Stimulated activated CD8-positive, alpha-beta memory T cell treated with anti-CD3 and anti-CD28 coated beads, Interleukin-7, amount 100 ng/mL, for 1 hour (primary cell): ENCODE results near the gene CSF1.
"Not testable (repeated sequence)": the region's sequence is repeated elsewhere in the genome, so short reads cannot be mapped to it uniquely, and the experiment has no call there.

Experiments used
- DNase-seq, 2 donors: peaks; one replicate each; pipeline ENCODE4 v3.0.0-alpha.2; 2020; ENCODE audit warnings: low read depth in 2 of 2

Gene CSF1

GRCh38 chr1:109919303-109919702 lies 8.7 kb downstream of the CSF1 start:
- DNase-seq = no peak

GRCh38 chr1:109920391-109920790 lies 9.7 kb downstream of the CSF1 start:
- not testable (repeated sequence) for DNase-seq

DNA sequence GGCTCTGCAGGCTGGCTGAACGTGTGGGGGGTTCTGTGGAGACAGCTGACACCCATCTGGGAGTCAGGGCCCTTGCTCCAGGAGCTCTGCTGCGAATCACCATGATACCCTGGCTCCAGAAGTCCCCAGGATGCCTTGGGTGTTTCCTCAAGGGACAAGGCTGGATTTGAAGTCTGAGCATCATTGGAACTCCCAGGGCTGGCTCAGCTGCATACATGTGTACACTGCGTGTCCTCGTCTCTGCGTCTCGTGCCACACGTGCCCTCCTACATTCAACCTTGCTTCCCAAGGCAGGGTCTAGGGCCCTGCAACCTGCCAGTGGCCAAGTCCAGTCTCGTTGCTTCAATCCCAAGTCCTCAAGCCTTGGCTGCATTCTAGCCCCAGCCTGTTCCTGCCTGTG lies 11.7 kb downstream of the CSF1 start:
- no peak for DNase-seq

DNA sequence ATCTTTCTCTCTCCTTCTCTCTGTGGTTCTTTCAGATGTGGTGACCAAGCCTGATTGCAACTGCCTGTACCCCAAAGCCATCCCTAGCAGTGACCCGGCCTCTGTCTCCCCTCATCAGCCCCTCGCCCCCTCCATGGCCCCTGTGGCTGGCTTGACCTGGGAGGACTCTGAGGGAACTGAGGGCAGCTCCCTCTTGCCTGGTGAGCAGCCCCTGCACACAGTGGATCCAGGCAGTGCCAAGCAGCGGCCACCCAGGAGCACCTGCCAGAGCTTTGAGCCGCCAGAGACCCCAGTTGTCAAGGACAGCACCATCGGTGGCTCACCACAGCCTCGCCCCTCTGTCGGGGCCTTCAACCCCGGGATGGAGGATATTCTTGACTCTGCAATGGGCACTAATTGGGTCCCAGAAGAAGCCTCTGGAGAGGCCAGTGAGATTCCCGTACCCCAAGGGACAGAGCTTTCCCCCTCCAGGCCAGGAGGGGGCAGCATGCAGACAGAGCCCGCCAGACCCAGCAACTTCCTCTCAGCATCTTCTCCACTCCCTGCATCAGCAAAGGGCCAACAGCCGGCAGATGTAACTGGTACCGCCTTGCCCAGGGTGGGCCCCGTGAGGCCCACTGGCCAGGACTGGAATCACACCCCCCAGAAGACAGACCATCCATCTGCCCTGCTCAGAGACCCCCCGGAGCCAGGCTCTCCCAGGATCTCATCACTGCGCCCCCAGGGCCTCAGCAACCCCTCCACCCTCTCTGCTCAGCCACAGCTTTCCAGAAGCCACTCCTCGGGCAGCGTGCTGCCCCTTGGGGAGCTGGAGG lies 12.7 kb downstream of the CSF1 start:
- DNase-seq = no peak

DNA sequence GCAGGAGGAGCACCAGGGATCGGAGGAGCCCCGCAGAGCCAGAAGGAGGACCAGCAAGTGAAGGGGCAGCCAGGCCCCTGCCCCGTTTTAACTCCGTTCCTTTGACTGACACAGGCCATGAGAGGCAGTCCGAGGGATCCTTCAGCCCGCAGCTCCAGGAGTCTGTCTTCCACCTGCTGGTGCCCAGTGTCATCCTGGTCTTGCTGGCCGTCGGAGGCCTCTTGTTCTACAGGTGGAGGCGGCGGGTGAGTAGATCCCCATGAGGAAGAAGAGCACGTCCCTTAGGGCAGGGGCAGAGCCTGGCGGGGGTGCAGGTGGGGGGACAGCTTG lies 13.3 kb downstream of the CSF1 start:
- no peak for DNase-seq

GRCh38 chr1:109924316-109924715 lies 13.7 kb downstream of the CSF1 start:
- DNase-seq = no peak

GRCh38 chr1:109925159-109925990 lies 14.7 kb downstream of the CSF1 start:
- no peak for DNase-seq

DNA sequence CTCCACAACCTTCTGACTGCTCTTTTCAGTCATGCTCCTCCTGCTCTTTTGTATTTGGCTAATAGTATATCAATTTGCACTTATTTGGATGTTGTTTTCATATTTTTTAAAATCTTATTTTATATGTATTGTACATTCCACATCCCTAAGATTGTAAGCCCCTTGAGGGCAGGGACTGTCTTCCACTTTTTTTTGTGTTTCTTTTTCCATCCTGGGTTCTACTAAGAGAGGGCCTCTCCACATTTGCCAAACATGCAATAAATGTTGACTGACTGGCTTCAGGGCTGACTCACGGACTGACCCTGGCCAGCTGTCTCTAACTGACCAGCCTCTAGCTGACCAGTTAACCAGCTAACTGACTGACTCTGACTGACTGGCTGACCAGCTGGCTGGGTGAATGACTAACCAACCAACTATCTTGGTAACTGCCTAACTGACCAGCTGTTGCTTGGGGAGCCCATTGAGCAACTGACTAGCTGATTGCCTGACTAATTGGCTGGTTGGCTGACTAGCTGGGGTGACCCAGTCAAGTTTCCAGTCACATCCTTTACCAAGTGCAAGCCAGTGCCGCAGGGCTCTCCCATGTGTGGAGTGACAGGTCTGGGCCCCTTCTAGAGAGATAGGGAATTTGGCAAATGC lies 16.1 kb downstream of the CSF1 start:
- DNase-seq = no peak

DNA sequence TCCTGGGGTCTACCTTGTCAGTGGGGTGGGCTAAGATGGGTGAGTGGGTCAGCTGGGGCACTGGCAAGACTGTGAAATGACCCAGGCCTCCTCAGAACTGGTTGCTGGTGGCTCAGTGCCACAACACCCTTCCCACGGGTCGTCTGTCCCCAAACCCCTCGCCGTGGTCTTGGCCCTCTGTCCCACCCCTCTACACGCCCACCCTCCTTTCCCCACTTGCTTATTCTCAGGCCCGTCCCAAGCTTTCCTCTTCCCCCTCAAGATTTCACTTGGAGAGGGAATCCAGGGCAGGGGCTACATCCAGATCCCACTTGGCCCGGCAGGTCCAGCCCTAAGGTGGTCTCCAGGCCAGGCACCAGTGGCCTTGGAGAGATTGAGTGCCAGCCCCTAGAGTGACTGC lies 16.7 kb downstream of the CSF1 start:
- DNase-seq = no peak

- no peak for DNase-seq
These were observed 17.3 kb downstream of the CSF1 start for GRCh38 chr1:109927911-109928321.

DNA sequence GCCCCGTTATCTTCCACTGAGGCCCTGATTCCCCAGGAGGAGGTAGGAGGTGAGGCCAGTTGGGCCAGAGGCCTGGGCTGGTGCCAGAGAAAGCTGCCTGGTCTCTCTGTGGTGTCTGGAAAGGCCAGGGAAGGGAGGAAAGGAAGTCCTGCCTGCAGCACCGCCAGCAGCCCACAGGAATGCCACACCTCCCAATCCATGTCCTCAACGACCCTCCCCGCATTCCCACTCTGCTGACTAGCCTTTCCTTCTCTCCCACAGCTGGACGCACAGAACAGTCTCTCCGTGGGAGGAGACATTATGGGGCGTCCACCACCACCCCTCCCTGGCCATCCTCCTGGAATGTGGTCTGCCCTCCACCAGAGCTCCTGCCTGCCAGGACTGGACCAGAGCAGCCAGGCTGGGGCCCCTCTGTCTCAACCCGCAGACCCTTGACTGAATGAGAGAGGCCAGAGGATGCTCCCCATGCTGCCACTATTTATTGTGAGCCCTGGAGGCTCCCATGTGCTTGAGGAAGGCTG lies 18.0 kb downstream of the CSF1 start:
- DNase-seq = no peak

DNA sequence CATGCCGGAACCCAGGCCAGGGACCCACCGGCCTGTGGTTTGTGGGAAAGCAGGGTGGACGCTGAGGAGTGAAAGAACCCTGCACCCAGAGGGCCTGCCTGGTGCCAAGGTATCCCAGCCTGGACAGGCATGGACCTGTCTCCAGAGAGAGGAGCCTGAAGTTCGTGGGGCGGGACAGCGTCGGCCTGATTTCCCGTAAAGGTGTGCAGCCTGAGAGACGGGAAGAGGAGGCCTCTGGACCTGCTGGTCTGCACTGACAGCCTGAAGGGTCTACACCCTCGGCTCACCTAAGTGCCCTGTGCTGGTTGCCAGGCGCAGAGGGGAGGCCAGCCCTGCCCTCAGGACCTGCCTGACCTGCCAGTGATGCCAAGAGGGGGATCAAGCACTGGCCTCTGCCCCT lies 18.5 kb downstream of the CSF1 start:
- DNase-seq = no peak

- no peak for DNase-seq
These were observed 19.1 kb downstream of the CSF1 start for GRCh38 chr1:109929588-109930251.

DNA sequence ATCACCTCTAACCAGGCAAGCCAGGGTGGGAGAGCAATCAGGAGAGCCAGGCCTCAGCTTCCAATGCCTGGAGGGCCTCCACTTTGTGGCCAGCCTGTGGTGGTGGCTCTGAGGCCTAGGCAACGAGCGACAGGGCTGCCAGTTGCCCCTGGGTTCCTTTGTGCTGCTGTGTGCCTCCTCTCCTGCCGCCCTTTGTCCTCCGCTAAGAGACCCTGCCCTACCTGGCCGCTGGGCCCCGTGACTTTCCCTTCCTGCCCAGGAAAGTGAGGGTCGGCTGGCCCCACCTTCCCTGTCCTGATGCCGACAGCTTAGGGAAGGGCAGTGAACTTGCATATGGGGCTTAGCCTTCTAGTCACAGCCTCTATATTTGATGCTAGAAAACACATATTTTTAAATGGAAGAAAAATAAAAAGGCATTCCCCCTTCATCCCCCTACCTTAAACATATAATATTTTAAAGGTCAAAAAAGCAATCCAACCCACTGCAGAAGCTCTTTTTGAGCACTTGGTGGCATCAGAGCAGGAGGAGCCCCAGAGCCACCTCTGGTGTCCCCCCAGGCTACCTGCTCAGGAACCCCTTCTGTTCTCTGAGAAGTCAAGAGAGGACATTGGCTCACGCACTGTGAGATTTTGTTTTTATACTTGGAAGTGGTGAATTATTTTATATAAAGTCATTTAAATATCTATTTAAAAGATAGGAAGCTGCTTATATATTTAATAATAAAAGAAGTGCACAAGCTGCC lies 19.8 kb downstream of the CSF1 start:
- no peak for DNase-seq

DNA sequence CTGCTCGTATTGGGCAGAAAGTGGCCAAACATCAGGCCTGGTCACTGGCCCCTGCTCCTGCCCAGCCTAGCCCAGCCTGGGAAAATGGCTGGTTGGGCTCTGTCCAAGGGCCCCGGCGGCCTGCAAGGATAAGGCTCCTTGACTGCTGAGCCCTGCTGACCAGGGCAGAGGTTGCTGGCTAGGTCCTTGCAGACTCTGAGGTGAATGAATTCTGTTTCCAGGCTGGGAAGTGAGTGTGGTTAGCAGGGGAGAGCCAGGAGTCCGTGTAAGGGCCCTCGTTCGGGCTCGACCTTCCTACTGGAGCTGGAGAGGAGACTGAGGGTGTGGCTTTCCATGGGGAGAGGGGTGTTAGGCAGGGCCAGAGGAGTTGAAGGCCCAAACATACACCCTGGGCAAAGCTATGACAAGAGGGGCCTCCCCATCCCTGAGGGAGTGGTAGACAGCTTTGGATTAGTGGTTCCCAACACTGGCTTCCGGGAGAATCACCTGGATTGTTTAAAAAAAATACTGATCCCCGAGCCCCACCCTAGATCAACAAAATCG lies 20.6 kb downstream of the CSF1 start:
- DNase-seq = no peak

DNA sequence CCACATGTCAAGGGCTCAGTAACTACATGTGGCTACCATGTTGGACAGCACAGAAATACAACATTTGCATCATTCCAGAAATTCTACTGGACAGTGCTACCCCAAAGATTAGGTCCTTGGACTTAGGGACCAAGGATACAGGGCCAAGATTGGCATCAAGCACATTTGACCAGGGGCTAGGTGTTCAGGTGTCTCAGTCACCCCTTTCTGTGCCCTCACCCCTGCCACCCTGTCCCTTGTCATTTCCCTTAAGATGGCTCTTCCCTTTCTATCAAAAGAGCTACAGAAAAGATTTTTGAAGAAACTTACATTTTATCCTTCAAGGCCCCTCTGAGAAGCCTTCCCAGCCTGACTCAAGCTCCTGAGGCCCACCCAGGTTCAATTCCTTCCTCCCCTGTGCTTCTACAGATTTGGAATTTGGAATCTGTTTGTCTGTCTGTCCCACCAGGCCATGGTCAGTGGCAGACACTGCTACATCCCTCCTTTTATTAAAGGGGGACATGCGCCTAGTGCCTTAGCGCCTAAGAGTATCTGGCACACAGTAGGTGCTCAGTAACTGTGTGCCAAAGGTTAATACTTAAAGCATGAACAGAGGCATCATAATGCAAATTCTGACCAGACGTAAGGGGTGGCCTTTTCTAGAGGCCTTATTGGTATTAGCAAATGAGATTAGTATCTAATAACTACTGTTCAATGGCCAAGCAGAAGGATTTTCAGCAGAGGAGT lies 21.4 kb downstream of the CSF1 start:
- no peak for DNase-seq

- DNase-seq = no peak
These were observed 22.0 kb downstream of the CSF1 start for GRCh38 chr1:109932679-109933078.

GRCh38 chr1:109933856-109934711 lies 23.4 kb downstream of the CSF1 start:
- no peak for DNase-seq

DNA sequence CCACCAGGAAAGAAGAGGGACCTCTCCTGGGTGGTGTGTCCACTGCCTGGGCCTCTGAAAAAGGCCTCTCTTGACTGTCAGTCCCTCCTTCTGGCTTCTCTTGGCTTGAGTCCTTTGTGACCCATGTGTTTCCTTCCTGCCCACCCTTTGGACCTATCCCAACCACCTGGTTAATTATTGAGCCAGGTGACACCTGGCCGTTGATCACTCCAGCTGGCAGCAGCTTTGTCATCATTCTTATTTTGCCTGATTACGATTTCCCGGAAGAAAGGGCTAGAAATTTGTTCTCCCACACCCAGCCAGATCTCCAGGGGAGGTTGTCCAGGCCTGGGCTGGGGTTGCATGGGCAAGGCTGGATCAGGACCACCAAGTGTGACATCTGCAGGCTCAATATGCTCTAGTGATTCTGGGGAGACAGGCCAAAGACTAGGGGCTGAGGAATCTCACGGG lies 24.8 kb downstream of the CSF1 start:
- DNase-seq = no peak
